Posterior vena cava (tissue), 2 donors: ENCODE measurements around the gene ALDH1A3. TPM values are rescaled to one million over a fixed set of nuclear protein-coding genes. Genes with fewer than 3 reads are reported as not detected.

Experiments
- DNase-seq: peaks from one replicate; pipeline ENCODE4 v3.0.0-alpha.2; 2020; ENCODE audit warnings: low spot score
- intact Hi-C, 2 donors: fragments of 100-400 bp; cut with DNase I; formaldehyde crosslinking; loops; one replicate each; pipeline versions ENCODE4 v1.14.1 to v1.14.2; 2022 to 2023
- total RNA-seq, 2 donors: library from RNA; stranded (reverse); fragmentation: NEBNext Ultra II Directional; extraction: Animal tissue kit (Norgen Biotek cat#: 25700); gene quantifications; one replicate each; pipeline ENCODE4 v1.2.1, GENCODE V29; 2021
- donor health status: DM: yes; HTN: yes; CAD: no.
- donor health status: DM: yes; HTN: yes; CAD: no.

Gene ALDH1A3
- total RNA-seq, 2 donors from 2014 or later, result 26.6 to 29.9 TPM

DNA sequence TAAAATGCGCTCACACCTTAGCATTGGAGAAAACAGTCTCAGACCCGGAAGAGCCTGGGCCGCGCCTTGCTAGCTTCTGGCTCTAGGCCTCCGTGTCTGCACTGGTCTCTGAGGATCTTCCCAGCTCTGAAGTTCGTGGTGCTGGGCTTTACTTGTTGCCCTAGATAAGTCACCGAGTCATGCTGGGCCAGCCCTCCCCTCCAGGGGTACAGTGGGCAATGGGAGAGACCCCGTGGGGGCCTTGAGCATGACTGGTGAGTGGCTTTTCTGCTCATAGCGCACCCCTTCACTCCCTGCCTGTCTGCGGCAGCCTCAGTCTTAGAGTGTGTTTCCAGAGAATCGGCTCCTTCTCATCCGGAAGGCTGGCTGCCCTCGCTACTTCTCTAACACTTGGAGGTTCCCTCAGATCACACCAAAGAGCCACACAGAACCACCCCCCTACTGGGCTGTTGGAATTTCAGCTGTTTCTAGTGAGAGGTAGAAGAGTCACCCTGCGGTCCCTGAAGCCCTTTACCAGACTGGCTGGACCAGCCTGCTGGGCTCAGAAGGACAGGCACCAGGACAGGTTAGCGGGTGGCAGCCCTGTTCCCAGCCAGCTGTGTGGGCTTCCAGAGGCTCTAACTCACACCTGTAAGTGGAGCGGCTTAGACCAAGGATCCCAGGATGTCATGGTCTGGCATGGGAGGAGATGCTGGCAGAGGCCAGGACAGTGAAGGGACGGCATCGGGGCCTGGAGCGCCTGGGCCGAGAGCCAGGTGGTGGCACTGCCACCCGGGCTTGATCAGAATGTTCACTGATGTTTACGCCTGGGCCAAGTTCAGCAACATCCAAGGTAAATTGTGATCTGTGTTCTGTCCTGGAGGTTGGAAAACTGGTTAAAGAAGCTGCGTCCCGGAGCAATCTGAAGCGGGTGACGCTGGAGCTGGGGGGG lies 17.9 kb downstream of the ALDH1A3 start:
- no peak for DNase-seq

DNA sequence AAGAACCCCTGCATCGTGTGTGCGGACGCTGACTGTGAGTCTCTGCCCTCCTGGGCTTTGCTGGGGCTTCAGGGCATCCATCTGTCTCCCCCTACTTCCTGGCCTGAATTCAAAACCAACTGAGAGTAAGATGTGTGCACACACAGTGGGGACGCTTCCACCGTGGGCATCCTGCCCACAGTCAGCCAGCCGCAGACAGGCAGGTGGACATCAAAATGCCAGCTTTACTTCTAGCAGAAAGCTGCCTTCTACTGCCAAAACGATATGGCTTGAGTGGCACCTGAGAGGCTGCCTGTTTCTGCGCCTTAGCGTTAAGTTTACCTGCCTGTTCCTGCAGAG lies 18.5 kb downstream of the ALDH1A3 start:
- DNase-seq, result no peak
- intact Hi-C loops, result no loop called here

More for the DNA sequence above, 17.9 kb downstream of the ALDH1A3 start:
- intact Hi-C loops, result no loop called here

DNA sequence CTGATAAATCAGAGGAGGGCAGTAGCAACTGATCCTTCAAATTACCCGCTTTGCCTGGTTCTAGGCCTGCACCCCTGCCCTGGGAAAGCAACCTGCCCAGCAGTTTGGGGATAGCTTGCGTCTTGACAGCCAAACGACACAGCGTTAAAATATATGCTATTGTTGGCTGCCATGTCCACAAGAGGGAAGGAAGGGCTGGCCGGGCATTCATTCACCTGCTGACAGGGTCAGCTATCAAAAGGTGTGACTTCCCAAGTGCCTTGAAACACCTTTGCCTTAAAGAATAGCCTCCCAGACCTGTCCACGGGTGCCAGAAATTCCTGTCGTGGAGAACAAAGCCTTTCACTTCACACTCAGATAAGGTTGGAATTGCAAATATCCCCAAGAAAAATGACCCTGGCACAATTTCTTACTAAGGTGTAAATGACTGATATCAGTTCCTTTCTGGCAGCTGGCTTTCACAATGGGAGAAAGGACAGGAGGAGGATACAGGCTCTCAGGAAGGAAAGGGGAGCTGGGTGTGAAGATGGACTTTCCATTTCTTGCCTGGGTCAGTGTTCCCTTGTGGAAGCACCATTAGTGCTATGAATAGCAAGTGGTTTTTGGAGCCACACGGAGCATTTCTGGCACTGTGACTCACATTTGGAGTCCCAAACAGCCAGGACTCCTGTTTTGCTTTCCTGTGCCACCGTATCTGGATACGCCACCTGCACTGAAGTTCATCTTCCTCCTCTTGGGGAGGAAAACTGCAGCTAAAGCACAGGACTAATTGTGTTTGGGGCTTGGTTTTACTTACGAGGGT lies 19.2 kb downstream of the ALDH1A3 start:
- intact Hi-C loops, result no loop called here
- DNase-seq, result no peak

DNA sequence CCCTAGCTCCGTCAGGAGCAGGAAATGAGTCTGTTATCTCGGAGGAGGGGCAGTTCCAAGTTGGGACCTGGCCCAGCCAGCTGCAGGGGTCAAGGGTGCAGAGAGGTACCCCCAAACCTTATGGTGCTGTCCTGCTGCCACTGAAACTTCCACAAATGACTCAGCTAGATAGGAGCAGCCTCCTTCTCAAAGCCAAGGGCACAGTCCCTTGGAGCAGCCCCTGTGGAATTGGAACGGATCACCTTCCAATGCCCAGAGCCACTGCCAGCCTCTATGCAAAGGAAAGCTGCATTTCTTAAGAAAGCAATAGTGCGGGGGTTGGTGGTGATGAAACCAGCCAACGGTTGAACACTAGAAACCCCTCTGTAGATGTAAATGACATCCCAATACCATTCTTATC lies 20.0 kb downstream of the ALDH1A3 start:
- no peak for DNase-seq
- intact Hi-C loops, result no loop called here

DNA sequence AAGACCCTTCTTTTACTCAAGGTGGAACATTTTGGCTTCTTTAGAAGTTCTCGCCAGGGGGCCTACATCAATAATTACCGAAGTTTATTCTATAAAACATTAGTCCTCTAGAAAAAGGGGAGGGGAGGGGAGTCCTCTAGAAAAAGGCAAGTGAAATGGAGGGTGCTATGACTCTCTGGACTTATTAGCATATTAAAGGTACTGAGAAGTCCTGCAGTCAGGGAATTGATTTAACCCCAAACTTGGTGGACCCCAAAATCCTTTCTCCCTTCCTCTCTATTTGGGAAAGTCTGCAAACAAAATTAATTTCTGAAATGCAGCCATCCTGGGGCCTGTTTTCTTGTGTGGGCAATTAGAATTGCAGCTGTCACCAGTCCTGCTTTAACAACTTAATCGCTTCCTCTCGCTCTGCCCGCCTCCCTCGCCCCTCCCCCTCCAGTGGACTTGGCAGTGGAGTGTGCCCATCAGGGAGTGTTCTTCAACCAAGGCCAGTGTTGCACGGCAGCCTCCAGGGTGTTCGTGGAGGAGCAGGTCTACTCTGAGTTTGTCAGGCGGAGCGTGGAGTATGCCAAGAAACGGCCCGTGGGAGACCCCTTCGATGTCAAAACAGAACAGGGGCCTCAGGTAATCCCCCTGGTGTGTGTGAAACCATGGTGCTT lies 20.6 kb downstream of the ALDH1A3 start:
- DNase-seq, result no peak
- intact Hi-C loops, result no loop called here

- no peak for DNase-seq
- intact Hi-C loops, result no loop called here
These were observed 21.2 kb downstream of the ALDH1A3 start for GRCh38 chr15:100900795-100901169.

DNA sequence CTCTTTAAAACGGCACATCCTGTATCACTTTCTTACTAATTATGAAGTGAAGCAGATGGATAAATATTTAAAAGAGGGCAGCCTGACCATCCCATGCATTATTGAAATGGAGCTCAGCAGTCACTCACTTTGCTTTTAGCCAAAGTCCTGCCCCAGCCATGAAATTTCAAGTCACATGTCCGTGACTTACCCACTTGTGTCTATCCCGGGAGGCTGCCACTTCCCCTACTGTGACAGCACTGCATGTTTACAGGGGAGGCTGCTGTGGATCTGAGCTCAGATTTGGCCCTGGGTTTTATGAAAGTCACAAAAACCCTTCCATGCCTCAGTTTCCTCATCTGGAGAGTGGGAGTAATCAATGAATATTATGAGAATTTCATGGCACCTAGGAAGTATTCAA lies 21.7 kb downstream of the ALDH1A3 start:
- intact Hi-C loops, result no loop called here
- no peak for DNase-seq

- intact Hi-C loops, result no loop called here
- peak; percentile 57 for DNase-seq
These were observed 22.2 kb downstream of the ALDH1A3 start for GRCh38 chr15:100901702-100902435.

DNA sequence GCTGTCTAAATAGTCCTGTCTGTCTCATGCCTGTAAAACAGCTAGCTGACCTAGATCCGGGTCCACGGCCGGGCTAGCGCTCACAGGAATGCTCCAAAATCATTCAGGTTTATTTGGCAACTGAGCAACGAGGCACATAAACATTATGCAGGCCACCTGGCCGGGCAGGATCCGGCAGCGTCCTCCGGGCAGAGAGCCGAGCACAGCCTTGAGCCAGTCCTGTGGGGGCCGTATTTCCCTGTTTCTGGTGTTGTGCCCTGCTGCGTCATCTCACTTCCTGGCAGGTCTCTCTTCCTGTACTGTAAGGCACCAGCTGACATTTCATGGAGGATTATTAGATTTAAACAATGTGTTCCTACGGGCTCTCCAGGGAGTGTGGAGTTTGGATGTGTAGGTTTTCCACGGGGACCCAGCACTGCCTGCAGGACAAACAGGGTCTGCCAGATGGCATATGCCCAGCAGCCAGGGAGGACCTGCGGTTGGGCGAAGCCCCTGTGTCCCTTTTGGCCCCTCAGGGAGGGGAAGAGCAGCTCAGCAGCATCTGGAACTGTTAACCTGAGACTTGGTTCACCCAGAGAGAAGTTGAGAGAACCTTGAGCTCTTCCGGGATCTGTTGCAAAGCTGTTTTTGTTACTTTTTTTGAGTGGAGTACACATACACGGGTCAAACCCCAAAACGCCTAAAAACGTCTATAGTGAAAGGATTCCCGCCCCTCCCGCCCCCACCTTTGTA lies 23.0 kb downstream of the ALDH1A3 start:
- intact Hi-C loops, result no loop called here
- DNase-seq, result peak; percentile 91

- intact Hi-C loops, result no loop called here
These were observed 23.5 kb downstream of the ALDH1A3 start for GRCh38 chr15:100903168-100903554.

GRCh38 chr15:100905850-100906249 lies 26.2 kb downstream of the ALDH1A3 start:
- no peak for DNase-seq
- intact Hi-C loops, result no loop called here

More at GRCh38 chr15:100903168-100903554, 23.5 kb downstream of the ALDH1A3 start:
- DNase-seq, result no peak

- no peak for DNase-seq
- intact Hi-C loops, result no loop called here
These were observed 28.8 kb downstream of the ALDH1A3 start for GRCh38 chr15:100908466-100908865.

DNA sequence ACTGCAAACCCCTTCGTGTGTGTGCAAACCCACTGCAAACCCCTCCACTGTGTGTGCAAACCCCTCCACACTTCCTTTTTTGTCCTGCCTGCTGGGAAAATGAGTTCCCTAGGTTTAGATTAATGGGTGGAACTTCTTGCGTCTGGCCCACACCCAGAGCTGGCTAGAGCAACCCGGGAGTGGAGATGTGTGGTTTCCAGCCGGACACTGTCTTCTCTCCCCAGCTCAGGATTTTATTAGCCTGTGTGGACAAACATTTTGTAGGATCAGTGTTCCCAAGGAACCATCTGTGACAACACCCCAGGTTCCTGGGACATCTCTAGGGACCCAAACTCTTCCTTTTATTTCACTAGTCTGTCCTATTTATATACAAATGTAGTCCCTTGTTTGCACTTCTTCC lies 29.9 kb downstream of the ALDH1A3 start:
- DNase-seq, result no peak
- intact Hi-C loops, result no loop called here

GRCh38 chr15:100909989-100910955 lies 30.6 kb downstream of the ALDH1A3 start:
- intact Hi-C loops, result no loop called here
- peak; percentile 74 for DNase-seq

DNA sequence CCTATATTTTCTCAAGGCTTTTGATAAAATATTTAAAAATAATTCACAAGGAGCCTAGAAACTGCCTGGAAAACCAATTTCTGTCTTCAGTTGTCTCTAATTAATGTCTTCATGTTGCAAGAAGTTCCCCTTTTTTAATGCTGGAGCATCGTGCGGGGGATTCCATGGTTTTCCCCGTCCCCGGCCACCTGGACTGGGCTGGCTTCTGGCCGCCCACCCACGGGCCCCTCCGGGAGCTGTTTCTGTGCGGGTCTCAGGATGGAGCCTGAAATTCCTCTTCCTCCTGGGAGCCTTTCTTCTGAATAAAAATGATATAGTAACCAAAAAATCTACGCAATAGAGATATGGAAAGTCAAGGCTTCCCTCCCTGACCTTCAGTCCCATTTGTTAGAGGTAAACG lies 31.5 kb downstream of the ALDH1A3 start:
- no peak for DNase-seq
- intact Hi-C loops, result no loop called here

- DNase-seq, result no peak
- intact Hi-C loops, result no loop called here
These were observed 34.3 kb downstream of the ALDH1A3 start for GRCh38 chr15:100913961-100914360.

GRCh38 chr15:100914876-100915275 lies 35.2 kb downstream of the ALDH1A3 start:
- intact Hi-C loops, result loop anchor here in 1 of 2 donors (5.0 kb wide), 1 partner anchor 92 kb away; no protein-coding TSS in a partner anchor
- DNase-seq, result no peak
